HG03280 (cell line): ENCODE results near the gene ANKEF1.

Experiments used
- ATAC-seq: cut with Tn5 transposase; IDR thresholded peaks from one replicate; pipeline ENCODE4 v1.9.1; 2021; ENCODE audit warnings: mild to moderate bottlenecking, moderate library complexity; ENCODE audit not compliant: unreplicated experiment

Gene ANKEF1

DNA sequence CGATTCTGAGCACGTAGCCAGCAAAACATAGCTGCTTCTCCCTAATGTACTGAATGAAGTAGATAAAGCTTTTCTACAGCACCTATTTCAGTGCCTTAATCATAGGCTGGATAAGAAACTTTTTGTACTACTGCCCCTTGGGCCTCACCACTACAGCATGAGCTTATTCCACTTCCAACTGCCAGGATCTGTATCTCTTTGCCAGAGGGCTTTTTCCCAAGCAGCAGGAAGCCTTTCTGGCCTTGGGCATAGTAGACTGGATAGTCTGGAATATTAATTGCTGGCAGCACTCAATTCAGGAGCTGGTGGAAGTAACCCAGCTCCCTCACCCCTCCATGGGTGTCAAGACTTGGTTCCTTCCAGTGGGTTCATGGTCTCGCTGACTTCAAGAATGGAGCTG is 43.6 kb downstream of the ANKEF1 start:
- no peak for ATAC-seq

DNA sequence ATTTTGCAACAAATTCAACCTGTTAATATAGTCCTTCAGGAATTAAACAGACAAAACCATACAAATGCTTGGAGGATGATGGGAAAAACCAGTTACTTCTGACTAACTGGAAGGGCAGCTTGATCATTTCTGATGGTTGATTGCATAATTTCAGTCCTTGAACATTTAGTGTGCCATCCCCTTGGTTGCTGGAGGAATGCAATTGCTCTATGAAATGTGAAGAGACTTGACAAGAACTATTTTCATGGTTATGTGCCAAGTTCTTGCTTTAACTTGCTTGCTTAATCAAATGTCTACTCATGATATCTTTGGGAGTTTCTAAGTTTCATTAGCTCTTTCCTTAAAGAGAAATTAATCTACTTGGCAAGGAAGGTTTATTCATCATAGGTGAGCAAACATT is 45.2 kb downstream of the ANKEF1 start:
- ATAC-seq: no peak

DNA sequence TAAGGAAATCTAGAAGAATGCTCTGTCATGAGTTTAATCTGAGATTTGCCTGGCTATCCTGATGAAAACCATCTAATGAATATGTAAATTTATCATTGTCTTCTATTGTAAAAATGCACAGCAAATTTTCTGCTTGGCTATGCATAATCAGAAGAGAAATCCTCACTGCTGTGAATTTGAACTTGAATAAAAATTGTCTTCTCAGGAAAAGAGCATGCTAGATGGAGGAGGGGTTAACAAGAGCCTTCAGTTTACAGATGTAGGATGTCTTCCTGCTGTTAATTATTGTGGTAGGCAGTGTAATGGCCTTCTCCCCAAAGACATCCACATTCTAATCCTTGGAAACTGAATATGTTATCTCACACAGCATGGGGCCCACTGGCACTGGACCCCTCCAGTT is 45.8 kb downstream of the ANKEF1 start:
- no peak for ATAC-seq

DNA sequence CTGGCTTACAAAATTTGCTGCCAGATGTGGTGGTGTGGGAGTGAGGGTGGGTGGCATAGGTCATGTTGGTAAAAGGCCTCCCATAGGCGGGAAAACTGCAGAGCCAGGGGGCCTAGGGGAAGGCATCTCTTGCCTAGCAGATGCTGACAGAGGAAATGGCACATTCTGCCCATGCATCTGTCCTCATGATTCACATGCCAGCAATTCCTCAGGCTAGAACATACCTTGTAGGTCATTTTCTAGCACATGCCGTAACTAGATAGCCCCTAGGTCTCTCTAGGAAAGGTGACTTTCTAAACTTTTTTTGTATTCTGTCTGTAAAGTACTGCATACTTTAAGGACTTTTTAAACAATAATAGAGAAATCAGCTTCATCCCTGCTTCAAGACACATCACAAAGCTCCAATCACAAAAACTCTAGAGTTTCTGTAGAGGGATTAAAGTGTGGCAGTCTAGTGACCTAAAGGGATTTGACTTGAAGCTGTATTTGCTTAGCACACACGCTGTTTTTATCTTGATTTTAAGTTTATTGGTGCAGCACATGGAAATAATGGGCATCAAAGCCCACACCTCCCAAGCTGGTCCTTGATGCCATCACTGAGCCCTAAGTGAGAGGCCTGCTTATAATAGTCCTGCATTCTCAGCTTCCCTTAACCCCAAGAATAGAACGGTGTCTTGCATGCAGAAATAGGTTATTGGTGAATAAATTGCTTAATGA is 55.2 kb downstream of the ANKEF1 start:
- ATAC-seq: no peak

DNA sequence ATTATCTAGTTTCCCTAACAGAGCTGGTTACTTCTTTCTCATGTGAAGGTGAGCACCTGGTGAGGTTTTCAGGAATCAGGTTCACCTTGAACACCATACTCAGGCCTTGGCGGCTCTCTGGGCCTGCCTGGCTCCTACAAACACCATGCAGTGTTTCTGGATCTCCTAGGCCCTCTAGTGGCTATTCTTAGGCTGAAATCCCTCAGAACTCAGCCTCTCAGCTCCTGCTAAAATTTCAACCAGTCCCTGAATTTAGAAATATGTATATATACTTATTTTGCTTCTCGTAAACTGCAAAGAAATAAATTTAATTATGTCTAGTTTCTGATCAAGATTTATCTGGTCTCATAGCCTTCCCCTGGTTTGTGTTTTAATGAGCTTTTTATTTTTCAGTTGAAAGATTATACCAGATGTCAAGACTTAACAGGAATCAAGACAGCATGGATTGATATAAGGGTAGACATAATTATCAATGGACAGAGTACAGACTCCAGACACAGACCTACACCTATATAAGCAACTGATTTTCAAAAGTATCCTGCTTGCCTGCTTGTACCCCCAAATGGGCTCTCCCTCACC is 55.9 kb downstream of the ANKEF1 start:
- peak; percentile 82 for ATAC-seq

DNA sequence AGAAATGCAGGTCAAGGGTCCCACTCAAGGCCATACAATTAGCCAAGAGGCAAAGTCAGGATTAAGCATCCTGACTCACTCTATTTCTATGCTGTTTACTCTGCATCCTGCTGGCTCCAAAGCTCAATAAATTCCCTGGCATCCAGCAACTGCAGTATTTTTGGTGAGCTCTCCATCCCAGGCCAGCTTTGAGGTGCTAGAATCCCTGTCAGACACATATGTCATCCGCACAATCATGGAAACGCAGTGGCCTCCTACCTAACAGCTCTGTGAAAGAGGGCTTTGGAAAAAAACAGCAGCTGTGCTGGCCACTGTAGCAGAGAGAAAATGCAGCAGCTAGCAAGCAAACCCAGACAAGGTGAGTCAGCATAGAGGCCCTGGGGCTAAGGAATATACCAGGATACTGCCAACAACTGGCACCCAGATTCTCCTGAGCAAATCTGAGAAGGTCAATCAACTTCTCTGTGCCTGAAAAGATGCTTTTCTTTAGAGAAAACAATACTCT is 58.4 kb downstream of the ANKEF1 start:
- ATAC-seq: no peak

DNA sequence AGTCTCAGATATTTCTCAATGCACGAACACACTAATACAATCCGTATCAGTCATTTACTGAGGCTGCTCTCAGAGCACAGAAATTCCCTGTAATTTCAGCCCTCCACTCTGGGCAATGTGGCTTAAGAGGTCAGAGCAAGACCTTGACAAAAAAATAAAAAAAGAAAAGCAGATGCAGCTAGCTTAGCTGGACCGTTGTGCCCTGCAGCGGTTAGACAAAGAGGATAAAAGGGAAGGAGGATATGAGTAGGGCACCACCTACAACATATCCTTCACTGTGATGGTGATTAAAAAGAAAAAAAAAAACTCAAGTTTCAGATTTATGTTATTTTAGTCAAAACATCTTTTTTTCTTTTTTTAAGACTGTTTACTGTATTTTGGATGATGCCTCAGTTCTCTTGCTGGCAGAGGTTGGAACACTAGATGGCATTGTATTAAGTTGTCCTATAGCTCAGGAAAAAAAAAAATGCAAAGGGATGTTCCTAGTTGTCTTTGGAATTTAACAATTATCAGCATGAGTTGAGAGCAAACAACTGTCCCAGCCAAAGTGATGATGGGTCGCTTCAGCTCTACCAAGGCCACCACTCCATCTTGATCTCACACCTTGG is 59.9 kb downstream of the ANKEF1 start:
- ATAC-seq: no peak

DNA sequence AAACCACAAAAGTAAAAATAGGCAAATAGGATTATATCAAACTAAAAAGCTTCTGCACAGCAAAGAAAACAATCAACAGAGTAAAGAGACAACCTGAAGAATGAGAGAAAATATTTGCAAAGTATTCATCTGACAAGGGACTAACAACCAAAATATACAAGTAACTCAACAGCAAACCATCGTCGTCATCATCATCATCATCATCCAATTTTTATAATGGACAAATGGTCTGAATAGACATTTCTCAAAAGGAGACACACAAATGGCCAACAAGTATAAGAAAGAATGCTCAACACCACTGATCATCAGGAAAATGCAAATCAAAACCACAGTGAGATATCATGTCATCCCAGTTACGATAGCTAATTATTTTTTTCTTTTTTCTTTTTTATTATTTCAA is 62.0 kb downstream of the ANKEF1 start:
- ATAC-seq: no peak

DNA sequence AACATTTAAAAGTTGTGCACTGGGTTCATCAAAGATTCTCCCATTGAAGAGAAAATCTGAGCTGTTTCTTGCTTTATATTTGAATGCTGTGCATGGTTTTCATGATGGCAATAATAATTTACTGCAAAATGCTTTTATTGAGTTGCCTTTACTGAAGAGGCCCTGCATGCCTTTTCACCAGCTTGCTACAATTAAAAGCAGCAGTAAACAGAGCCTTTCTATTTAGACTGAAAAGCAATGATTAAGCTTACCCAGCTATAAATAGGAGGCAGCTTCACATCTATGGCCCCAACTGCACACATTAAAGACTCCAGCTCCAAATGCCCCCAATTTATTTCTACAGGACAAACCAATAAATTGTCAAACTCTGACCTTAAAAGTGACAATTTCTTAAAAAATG is 70.3 kb downstream of the ANKEF1 start:
- ATAC-seq: no peak
